ENCODE results near the gene CASZ1. TPM values are rescaled to one million over a fixed set of nuclear protein-coding genes. Genes with fewer than 3 reads are reported as not detected.

Gene CASZ1
- total and polyA plus RNA-seq, 12 donors, result 19.5 to 79.8 (median 64.7) TPM

GRCh38 chr1:10637834-10638558, 158.4 kb downstream of the CASZ1 start:
- H3K4me3 ChIP-seq, result peak overlapping the region in 9 of 10 donors; percentile 16 to 43 (median 29)
- 58 to 61% methylated on average over 29 of the region's 29 CpGs for WGBS, 2 donors
- intact Hi-C loops (cut with DNase I), result loop anchor here in 2 of 10 donors (2.0 to 10.0 kb wide), 2 partner anchors 49 to 113 kb away; no protein-coding TSS in a partner anchor
- TF ChIP-seq CTCF (IDR thresholded peaks at IDR 0.05), result no peak
- H3K9me3 ChIP-seq, result no peaks in the 10 kb centered on the region
- peaks cover 0 to 50% (median 6%) of the 10 kb centered on the region in 9 donors for H3K36me3 ChIP-seq
- H3K27me3 ChIP-seq, result peaks cover 0 to 26% (median 0%) of the 10 kb centered on the region in 7 donors
- peaks cover 15 to 44% (median 25%) of the 10 kb centered on the region in 9 donors for H3K4me1 ChIP-seq
- DNase-seq, result no peak
- no peak for ATAC-seq
- peak overlapping the region in 1 of 10 donors; percentile 5 for H3K27ac ChIP-seq

- DNase-seq, result no peak
- H3K4me3 ChIP-seq, result no peak overlapping the region
- peaks cover 0 to 26% (median 0%) of the 10 kb centered on the region in 7 donors for H3K27me3 ChIP-seq
- peaks cover 15 to 44% (median 25%) of the 10 kb centered on the region in 9 donors for H3K4me1 ChIP-seq
- H3K27ac ChIP-seq, result no peak overlapping the region
- no peaks in the 10 kb centered on the region for H3K9me3 ChIP-seq
- no peak for ATAC-seq
- WGBS, 2 donors, result 85 to 93% methylated on average over 9 of the region's 9 CpGs
- no peak for TF ChIP-seq CTCF (IDR thresholded peaks at IDR 0.05)
- H3K36me3 ChIP-seq, result peaks cover 0 to 45% (median 2%) of the 10 kb centered on the region in 9 donors
- intact Hi-C loops (cut with DNase I), result loop anchor here in 2 of 10 donors (2.0 to 10.0 kb wide), 2 partner anchors 49 to 113 kb away; no protein-coding TSS in a partner anchor
Measured at GRCh38 chr1:10637400-10637799, 159.0 kb downstream of the CASZ1 start.

GRCh38 chr1:10635992-10636391, 160.5 kb downstream of the CASZ1 start:
- Histone ChIP-seq H3K27ac (peak overlapping the region; percentile 36 to 71 (median 44)), H3K4me3 (no peak overlapping the region), H3K36me3 (peaks cover 0 to 31% (median 0%) of the 10 kb centered on the region in 9 donors), H3K27me3 (peaks cover 0 to 26% (median 0%) of the 10 kb centered on the region in 7 donors), H3K4me1 (peaks cover 14 to 39% (median 25%) of the 10 kb centered on the region in 9 donors), H3K9me3 (no peaks in the 10 kb centered on the region)
- TF ChIP-seq CTCF (IDR thresholded peaks at IDR 0.05), result no peak
- intact Hi-C loops (cut with DNase I), result loop anchor here in 2 of 10 donors (2.0 to 10.0 kb wide), 2 partner anchors 47 to 111 kb away; no protein-coding TSS in a partner anchor
- ATAC-seq, result peak in 3 of 8 donors; percentile 13 to 23 (median 20)
- DNase-seq, result peak in 1 of 2 donors; percentile 43
- 81 to 84% methylated on average over 18 of the region's 18 CpGs for WGBS, 2 donors

- DNase-seq (peak in 1 of 2 donors; percentile 57), ATAC-seq (peak in 6 of 8 donors; percentile 21 to 61 (median 48))
- peaks cover 7 to 32% (median 20%) of the 10 kb centered on the region in 9 donors for H3K4me1 ChIP-seq
- 51 to 55% methylated on average over 23 of the region's 23 CpGs for WGBS, 2 donors
- H3K27ac ChIP-seq, result peak overlapping the region; percentile 36 to 71 (median 44)
- no peaks in the 10 kb centered on the region for H3K9me3 ChIP-seq
- intact Hi-C loops (cut with DNase I), result loop anchor here in 1 of 10 donors (10.0 kb wide), 1 partner anchor 110 kb away; no protein-coding TSS in a partner anchor
- H3K4me3 ChIP-seq, result no peak overlapping the region
- peaks cover 0 to 26% (median 0%) of the 10 kb centered on the region in 7 donors for H3K27me3 ChIP-seq
- H3K36me3 ChIP-seq, result peaks cover 0 to 36% (median 0%) of the 10 kb centered on the region in 9 donors
- peak in 2 of 9 donors; percentile 14 to 30 for TF ChIP-seq CTCF (IDR thresholded peaks at IDR 0.05)
Measured at GRCh38 chr1:10635085-10635896, 161.2 kb downstream of the CASZ1 start.
